HFF-Myc (cell line): ENCODE results near the gene MYG1.
A peak's percentile ranks its signal among the peaks of the same experiment; 100 is the strongest.

Experiments
- DNase-seq: peaks from one replicate; pipeline ENCODE4 v3.0.0-alpha.2; 2011; ENCODE audit warnings: low read depth; ENCODE audit errors: extremely low read depth
- H3K4me3 ChIP-seq: replicated peaks from 2 replicates; pipeline ENCODE4 v1.5.1; 2011; ENCODE audit warnings: low read depth, mild to moderate bottlenecking, control low read depth, low read length
- TF ChIP-seq, protein P1 (sequence below): IDR thresholded peaks from 2 replicates; pipeline ENCODE4 v1.5.1; 2012; ENCODE audit warnings: mild to moderate bottlenecking, low read depth, low read length, control low read depth; ENCODE audit errors: missing control alignments

The MYG1 gene

DNA sequence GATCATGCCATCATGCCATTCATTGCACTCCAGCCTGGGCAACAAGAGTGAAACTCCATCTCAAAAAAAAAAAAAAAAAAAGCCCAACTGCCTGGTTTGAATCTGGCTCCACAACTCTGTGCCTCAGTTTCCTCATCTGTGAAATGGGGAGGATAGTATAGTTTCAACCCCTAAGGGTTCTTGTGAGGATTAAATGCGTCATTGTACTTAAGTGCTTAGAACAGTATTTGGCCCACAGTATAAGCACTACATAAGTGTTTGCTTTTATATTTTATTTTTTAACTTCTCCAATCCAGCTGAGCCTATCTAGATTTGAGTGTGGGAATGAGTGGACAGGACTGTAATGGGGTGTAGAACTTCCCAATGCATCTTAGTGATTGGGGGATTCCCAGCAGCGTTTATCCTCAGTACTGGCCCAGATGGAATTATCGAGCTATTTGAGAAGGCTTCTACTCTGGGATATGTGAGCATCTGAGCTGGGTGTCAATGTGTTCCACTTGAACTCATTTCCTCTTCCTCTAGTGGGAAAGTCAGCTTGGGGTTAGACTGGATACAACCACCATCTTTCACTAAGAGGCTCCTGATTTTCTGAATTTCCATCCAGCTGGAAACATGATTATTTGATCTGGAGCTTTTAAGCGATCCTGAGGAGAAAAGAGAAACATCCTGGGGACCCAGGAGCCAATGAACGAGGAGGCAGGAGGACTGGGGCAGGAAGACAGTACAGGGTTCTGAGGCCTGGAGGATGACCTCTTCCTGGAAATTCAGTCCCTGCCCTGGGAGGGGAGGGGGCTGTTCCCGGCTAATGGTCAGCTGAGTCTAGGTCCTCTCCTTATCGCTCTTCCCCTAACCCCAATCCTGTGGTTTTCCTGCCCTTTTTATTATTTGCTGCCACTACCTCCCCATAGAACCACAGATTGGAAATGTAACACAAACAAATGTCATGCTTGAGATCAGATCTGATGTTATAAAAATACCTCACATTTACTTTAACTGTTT is 40.7 kb upstream of the MYG1 start:
- TF ChIP-seq, protein P1, sequence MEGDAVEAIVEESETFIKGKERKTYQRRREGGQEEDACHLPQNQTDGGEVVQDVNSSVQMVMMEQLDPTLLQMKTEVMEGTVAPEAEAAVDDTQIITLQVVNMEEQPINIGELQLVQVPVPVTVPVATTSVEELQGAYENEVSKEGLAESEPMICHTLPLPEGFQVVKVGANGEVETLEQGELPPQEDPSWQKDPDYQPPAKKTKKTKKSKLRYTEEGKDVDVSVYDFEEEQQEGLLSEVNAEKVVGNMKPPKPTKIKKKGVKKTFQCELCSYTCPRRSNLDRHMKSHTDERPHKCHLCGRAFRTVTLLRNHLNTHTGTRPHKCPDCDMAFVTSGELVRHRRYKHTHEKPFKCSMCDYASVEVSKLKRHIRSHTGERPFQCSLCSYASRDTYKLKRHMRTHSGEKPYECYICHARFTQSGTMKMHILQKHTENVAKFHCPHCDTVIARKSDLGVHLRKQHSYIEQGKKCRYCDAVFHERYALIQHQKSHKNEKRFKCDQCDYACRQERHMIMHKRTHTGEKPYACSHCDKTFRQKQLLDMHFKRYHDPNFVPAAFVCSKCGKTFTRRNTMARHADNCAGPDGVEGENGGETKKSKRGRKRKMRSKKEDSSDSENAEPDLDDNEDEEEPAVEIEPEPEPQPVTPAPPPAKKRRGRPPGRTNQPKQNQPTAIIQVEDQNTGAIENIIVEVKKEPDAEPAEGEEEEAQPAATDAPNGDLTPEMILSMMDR, result no peak
- DNase-seq, result no peak
- no peak overlapping the region for H3K4me3 ChIP-seq

DNA sequence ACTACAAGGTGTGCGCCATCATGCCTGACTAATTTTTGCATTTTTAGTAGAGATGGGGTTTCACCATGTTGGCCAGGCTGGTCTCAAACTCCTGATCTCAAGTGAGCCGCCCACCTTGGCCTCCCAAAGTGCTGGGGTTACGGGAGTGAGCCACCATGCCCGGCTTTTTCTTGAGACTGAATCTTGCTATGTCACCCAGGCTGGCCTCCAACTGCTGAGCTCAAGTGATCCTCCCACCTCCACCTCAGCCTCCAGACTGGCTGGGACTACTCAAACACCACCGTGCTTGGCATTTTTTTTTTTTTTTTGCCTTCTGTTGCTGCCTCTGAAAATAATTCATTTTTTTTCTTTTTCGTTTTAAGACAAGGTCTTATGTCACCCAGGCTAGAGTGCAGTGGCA is 39.6 kb upstream of the MYG1 start:
- TF ChIP-seq, protein P1, result no peak
- DNase-seq, result no peak
- no peak overlapping the region for H3K4me3 ChIP-seq

DNA sequence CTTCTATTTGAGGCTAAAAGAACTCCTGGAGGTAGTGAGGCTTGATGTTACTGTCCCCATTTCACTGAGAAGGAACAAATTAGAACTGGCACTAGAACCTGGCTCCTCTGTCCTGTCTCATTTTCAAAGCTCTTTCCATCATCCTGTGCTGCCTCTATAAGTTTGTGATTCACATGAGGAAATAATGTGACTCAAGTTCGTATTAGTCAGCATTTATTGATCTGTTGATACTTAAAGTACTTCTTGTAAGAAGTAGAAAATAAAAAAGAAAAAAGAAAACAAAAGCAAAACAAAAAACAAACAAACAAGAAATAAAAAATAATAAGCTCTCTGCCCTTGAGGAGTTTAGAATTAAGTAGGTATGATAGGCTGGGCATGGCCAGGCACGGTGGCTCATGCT is 33.7 kb upstream of the MYG1 start:
- H3K4me3 ChIP-seq, result no peak overlapping the region
- TF ChIP-seq, protein P1, result no peak
- no peak for DNase-seq

DNA sequence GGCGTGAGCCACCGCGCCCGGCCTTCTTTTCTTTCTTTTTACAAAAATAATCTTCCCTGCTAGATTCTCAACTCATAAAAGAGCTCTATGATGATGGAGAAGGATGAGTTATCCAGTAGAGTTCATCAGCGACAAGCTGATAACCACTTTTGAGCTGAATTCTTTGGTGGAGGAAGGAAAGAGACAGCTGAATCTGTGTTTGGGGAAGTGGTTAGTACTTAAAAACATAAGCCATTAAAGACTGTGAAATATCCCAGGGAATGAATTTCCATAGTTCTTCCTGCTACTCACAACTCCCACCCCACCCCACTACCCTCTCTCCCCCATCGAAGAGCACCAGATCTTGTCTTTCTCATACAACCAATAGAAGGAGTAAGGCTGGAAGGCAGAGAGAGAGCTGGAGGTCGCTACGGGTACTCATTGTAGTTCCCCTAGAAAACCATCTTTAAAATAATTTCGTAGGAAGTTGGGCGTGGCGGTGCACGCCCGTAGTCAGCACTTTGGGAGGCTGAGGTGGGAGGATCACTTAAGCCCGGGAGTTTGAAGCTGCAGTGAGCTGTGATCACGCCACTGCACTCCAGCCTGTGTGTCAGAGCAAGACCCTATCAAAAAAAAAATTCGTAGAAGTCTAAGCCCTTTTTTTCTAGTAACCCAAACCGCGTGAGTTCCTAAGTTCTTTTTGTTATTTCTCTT is 32.0 kb upstream of the MYG1 start:
- no peak for DNase-seq
- peak overlapping the region; percentile 81 for H3K4me3 ChIP-seq
- TF ChIP-seq, protein P1, result no peak

DNA sequence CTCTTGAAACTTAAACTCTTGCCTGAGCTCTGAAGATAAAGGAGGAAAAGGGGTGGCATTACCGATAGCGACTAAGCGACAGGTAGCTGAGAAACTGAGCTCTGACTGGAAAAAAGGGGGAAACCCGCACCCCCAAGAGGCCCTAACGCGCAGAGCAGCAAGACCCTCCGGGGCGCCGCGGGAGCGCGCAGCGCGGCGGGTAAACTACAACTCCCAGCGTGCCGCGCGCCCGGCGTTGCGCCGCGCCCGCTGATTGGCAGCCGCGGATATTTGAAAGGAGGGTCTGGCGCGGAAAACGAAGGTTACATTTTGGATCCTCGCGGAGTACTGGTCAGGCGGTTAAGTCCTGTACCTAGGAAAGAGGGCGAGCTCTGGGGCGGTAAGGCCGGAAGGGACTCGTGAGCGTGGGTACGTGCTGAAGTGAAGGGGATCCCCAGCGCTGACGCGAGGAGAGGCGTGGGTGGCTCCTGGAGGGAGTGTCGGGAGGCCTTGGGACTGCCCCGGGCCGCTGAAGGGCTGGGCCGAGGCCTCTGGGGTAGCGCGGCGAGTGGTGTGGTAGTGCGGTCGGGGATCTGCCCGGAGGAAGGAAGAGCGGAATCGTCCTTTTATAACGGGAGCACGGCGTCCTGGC is 31.4 kb upstream of the MYG1 start, which contains the start of gene ESPL1:
Gene ESPL1, plus strand, starts transcription at position 301 of the 631 bp plus-strand sequence. CDS start 468 bp downstream, outside the sequence.
- peak within 1 kb of the TSS; percentile 81 for H3K4me3 ChIP-seq
- TF ChIP-seq, protein P1, result peak; percentile 47
- no peak for DNase-seq
